Bronchial epithelial cell (primary cell): ENCODE measurements around the gene GRIFIN. TPM values are rescaled to one million over a fixed set of nuclear protein-coding genes. Genes with fewer than 3 reads are reported as not detected.
A peak's percentile ranks its signal among the peaks of the same experiment; 100 is the strongest.

Source experiments
- DNase-seq: peaks from one replicate; pipeline ENCODE4 v3.0.0-alpha.2; 2010; ENCODE audit warnings: low read depth
- FAIRE-seq: peaks from 2 replicates; lab custom pipeline; 2011; peaks lifted over from hg19 to GRCh38; lab: Jason Lieb, UNC
- H3K27me3 ChIP-seq: 2 replicates; pipeline ENCODE4 v1.5.1; 2011; ENCODE audit warnings: low read length; ENCODE audit not compliant: control insufficient read depth, insufficient read depth
- H3K36me3 ChIP-seq: 2 replicates; pipeline ENCODE4 v1.5.1; 2011; ENCODE audit warnings: low read length; ENCODE audit not compliant: control insufficient read depth, insufficient read depth
- H3K4me3 ChIP-seq: 2 replicates; pipeline ENCODE4 v1.5.1; 2011; ENCODE audit warnings: mild to moderate bottlenecking, low read depth, low read length, control low read depth
- total RNA-seq: library from RNA; depleted of rRNA; stranded (reverse); fragments of >200 nt; gene quantifications from 2 replicates; pipeline ENCODE4 v1.2.1, GENCODE V29; 2014
- TF ChIP-seq, protein P1 (sequence below): IDR thresholded peaks from 2 replicates; pipeline ENCODE4 v1.5.1; 2011; ENCODE audit warnings: mild to moderate bottlenecking, moderate library complexity, low read length, control low read depth, inconsistent platforms; ENCODE audit not compliant: insufficient read depth, severe bottlenecking

The GRIFIN gene
- total RNA-seq, 1 donor from 2014 or later, result not detected

DNA sequence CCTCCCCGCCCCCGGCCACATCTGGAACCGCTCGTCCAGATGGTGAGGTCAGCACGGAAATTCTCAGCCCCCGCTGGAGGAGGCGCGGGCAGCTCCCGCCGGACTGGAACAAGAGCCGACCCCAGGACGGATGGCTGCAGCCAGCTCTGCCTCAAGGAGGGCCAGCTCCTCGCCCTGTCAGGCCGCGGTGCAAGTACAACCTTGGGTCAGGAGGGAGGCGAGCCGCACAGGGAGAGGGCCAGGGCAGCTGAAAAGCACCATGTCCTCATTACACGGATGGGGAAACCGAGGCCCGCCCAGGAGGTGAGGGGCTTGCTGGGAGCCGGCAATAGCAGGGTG, 3.8 kb upstream of the GRIFIN start:
- Histone ChIP-seq H3K4me3 (no peak overlapping the region), H3K27me3 (peaks cover 14% of the 10 kb centered on the region), H3K36me3 (no peaks in the 10 kb centered on the region)
- TF ChIP-seq, protein P1, sequence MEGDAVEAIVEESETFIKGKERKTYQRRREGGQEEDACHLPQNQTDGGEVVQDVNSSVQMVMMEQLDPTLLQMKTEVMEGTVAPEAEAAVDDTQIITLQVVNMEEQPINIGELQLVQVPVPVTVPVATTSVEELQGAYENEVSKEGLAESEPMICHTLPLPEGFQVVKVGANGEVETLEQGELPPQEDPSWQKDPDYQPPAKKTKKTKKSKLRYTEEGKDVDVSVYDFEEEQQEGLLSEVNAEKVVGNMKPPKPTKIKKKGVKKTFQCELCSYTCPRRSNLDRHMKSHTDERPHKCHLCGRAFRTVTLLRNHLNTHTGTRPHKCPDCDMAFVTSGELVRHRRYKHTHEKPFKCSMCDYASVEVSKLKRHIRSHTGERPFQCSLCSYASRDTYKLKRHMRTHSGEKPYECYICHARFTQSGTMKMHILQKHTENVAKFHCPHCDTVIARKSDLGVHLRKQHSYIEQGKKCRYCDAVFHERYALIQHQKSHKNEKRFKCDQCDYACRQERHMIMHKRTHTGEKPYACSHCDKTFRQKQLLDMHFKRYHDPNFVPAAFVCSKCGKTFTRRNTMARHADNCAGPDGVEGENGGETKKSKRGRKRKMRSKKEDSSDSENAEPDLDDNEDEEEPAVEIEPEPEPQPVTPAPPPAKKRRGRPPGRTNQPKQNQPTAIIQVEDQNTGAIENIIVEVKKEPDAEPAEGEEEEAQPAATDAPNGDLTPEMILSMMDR, result no peak
- DNase-seq, result no peak
- FAIRE-seq, result no peak

DNA sequence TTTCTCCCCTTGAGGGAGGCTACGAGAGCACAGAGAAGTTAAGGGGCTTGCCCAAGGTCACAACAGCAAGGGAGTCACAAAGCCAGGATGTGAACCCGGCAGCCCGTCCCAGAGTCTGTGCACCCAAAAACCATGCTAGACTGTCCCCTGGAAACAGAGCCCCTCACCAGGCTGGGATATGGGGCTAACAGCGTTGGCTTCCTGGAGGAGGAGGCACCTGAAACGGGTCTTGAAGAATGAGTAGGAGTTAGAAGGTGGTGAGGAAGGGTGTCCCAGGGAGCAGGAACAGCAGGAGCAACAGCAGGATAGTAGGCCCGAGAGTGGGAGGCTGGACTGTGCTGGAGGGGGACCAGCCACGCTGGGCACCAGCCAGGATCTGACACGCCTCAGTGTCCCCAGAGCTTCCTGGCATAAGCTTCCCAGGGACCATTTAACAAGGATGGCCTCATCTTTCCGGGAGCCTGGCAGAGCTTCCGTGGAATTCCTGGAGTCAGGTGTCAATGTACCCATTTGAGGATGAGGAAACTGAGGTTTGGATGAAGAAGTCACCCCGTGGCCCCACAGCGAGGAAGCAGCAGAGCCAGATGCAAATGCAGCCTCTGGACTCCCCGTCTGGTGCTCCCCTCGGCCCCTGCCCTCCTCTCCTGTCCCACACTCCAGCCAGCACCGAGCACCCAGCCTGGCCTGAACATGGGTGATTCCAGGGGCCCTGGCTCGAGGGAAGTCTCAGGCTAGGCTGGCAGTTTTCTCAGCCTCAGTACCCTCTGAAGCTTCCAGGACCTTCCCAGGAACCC, 3.3 kb upstream of the GRIFIN start:
- DNase-seq (no peak), FAIRE-seq (no peak)
- peaks cover 14% of the 10 kb centered on the region for H3K27me3 ChIP-seq
- H3K4me3 ChIP-seq, result no peak overlapping the region
- no peaks in the 10 kb centered on the region for H3K36me3 ChIP-seq
- TF ChIP-seq, protein P1, result no peak

DNA sequence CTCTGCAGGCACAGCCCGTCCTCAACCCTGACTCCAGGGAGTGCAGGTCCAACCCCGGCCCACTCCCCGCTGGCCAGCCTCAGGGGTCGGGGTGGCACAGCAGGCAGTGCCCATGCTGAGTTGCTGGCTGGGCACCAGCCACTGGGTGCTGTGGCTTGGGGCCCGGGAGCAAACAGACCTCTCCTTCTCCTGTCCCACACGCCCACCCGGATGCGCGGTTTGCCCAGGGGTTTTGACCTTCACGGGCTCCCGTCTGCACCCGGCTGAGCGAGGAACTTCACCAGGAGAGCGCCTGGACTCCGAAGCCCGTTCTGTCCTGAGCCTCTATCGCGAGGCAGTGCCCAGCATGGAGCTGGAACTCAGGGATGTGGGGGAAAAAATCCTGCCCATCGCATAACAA, 2.6 kb upstream of the GRIFIN start:
- FAIRE-seq, result no peak
- Histone ChIP-seq H3K4me3 (no peak overlapping the region), H3K36me3 (no peaks in the 10 kb centered on the region), H3K27me3 (peaks cover 14% of the 10 kb centered on the region)
- DNase-seq, result no peak
- TF ChIP-seq, protein P1, result no peak

DNA sequence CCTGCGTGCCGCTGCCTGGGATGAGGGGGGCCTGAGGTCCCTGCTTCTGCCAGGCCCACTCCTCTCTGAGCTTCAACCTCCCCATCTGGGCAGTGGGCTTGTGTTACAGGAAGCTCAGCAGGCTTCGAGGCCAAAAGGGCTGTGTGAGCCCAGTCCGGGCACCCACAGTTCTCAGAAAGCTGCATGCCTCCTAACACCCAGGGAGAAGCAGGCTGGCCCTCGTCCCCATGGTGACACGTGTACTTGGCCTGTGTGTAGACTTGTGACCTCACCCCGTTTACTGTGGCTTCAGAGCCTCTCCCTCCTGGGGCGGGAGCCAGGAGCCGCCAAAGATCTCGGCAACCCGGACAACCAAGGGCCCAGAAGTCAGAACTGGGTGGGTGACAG, 2.2 kb upstream of the GRIFIN start:
- DNase-seq (peak; percentile 7), FAIRE-seq (no peak)
- Histone ChIP-seq H3K36me3 (no peaks in the 10 kb centered on the region), H3K27me3 (peaks cover 14% of the 10 kb centered on the region), H3K4me3 (no peak overlapping the region)
- TF ChIP-seq, protein P1, result no peak

DNA sequence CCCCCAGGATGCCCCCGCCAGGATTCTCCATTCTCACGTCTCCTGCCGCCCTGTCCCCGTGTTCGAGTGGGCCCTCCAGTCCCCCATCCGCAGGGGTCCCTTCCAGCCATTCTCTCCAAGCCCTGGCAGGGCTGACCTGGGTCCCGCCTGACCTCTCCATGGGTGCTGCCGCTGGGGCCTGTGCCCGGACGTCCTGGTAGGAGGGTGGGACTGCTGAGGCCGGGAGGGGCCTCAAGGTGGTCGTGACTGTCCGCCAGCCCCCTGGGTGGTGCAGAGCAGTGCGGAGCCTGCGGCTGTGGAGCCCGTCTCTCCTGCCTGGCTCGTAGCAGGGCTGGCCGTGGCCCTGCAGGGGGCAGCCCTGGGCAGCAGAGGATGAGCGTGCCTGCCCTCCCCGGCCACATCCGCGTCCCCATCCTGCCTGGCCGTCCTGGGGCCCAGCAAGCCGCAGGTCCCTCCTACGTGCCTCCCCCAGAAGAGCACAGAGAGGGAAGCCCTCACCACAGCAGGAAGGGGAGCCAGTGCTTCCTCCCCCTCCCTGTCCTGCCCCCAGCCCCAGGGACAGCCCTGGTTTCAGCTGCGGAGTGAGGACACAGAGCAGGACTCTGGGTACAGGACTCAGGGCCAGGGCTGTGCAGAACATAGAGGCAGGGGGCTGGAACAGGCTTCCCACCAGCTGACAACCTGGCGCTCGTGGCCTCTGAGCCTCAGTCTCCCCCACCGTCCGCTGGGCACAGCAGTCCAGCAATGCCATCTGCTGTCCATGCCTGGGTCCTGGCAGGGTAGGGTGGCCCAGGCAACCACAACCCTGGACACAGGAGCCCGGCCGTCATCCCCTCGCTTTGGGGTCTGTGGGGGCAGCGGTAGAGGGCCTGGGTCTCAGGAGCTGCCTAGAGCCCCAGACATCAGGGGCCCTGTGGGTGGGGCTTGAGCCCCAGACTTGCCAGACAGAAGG, 1.5 kb upstream of the GRIFIN start:
- Histone ChIP-seq H3K27me3 (peaks cover 14% of the 10 kb centered on the region), H3K36me3 (no peaks in the 10 kb centered on the region), H3K4me3 (no peak overlapping the region)
- TF ChIP-seq, protein P1, result peak; percentile 88
- DNase-seq, result peak; percentile 20
- no peak for FAIRE-seq
